A549 (cell line): ENCODE data around the gene FOXJ3.

Experiments used
- CTCF ChIP-seq: fragments of >200 bp; sonication (Bioruptor Twin); formaldehyde crosslinking; IDR thresholded peaks from 3 replicates; pipeline ENCODE4 v1.5.1; 2016
- POLR2A ChIP-seq: IDR thresholded peaks from 2 replicates; pipeline ENCODE4 v1.6.1; 2012; ENCODE audit warnings: mild to moderate bottlenecking, low read length
- REST ChIP-seq: fragments of 200-600 bp; sonication (generic); IDR thresholded peaks from 2 replicates; pipeline ENCODE4 v1.6.1; 2016; ENCODE audit warnings: antibody characterized with exemption, mild to moderate bottlenecking, moderate library complexity

GRCh38 chr1:42173961-42174735 lies 160.9 kb downstream of the FOXJ3 start:
- TF ChIP-seq REST (no peak), POLR2A (no peak), CTCF (no peak)
